GM18858 (cell line): ENCODE data around the gene ITGAE.

Experiments
- ATAC-seq: cut with Tn5 transposase; IDR thresholded peaks from one replicate; pipeline ENCODE4 v1.9.1; 2021; ENCODE audit not compliant: unreplicated experiment

The ITGAE gene

DNA sequence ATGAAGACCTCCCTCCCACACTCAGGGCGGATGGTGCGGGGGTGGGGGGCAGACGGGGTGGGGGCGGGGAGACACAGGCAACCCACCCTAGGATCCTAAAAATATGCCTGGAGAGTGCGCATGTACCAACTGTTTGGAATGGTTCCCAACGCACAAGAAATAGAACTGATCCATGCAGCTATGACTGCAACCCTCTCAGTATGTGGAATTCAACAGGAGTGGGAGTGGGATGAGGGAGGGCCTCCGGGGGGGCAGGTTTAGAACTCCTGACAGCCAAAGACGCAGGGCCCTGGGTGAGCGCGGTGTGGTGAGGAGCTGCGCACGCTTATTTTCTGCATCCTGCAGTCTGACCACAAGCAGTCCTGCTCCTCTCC, 103.9 kb downstream of the ITGAE start:
- no peak for ATAC-seq

DNA sequence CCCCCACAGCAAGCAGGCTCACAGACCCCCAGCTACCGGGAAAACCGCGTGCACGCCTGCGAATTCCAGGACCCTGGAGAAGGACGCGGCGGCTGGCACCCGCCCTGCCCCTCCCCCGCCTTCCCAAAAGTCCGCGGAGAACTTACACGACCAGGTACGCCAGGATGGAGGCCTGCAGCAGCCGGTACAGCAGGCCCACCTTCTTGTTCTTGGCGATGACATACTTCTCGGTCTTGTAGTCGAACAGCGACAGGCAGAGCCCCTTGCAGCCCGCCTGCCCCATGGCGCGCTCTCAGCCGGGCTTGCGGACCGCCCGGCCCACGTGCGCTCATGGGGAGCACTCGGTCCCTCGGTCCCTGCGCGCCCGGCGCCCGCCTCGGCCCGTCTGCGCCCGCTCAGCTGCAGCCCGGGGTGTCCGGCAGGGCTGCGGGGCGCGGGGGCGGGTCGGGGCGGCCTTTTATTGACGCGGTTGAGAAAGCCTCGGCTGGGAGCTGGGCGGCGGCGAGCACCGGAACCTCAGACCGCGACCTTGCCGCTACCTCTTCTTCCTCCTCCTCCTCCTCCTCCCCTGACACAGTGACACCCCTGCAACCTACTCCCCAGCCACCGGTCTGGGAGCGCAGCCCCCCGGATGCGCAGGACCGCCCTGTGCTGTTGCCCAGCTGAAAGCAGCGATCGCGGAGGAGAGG, 105.1 kb downstream of the ITGAE start, which contains the start of gene P2RX5:
Gene P2RX5 (minus strand): TSS at position 433 of the 689 bp plus-strand sequence. CDS start 150 bp downstream, at position 283.
- ATAC-seq = no peak

- no peak for ATAC-seq
Observed at GRCh38 chr17:3695129-3695722, 105.8 kb downstream of the ITGAE start.

DNA sequence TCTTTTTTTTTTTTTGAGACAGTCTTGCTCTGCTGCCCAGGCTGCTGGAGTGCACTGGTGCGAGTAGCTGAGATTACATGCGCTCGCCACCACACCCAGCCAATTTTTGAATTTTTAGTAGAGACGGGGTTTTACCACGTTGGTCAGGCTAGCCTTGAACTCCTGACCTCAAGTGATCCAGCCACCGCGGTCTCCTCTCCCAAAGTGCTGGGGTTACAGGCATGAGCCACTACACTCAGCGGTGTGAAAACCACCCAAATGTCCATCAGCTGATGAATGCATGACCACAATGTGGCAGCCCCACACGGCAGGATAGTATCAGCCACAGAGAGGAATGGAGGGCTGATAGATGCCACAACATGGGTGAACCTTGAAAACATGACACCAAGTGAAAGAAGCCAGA, 107.2 kb downstream of the ITGAE start:
- ATAC-seq = peak; percentile 43

GRCh38 chr17:3693141-3693540, 107.8 kb downstream of the ITGAE start:
- ATAC-seq = no peak

- no peak for ATAC-seq
Observed at GRCh38 chr17:3692346-3692745, 108.6 kb downstream of the ITGAE start.

GRCh38 chr17:3691617-3692067, 109.3 kb downstream of the ITGAE start:
- ATAC-seq = no peak

DNA sequence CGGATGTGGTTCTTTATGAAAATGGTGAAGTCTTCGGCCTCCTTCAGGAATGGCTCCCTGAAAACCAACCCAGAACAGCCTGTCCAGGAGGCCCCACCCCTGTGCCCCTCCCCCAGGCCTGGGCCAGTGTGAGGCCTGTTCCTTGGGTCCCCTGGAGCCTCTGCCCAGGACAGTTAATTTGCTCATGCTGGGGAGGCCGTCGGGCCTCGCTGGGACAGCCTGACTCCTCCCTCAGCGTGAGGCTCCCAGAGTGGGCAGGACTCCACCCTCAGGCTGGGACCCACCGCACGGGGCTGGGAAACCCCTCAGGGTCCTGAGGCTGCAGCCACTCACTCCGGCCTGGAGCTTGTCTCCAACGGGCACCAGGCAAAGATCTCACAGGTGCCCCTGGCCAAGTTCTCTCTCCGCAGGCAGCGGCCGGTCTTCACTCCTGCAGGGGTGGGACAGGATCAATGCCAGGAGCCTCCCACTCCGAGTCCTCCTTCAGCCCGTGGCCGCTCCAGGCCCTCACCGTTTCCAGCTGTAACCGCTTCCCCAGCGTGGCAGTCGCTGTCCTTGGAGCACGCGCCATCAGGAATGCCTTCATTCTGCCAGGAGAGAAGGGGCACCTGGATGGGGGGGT, 110.8 kb downstream of the ITGAE start:
- ATAC-seq = no peak

DNA sequence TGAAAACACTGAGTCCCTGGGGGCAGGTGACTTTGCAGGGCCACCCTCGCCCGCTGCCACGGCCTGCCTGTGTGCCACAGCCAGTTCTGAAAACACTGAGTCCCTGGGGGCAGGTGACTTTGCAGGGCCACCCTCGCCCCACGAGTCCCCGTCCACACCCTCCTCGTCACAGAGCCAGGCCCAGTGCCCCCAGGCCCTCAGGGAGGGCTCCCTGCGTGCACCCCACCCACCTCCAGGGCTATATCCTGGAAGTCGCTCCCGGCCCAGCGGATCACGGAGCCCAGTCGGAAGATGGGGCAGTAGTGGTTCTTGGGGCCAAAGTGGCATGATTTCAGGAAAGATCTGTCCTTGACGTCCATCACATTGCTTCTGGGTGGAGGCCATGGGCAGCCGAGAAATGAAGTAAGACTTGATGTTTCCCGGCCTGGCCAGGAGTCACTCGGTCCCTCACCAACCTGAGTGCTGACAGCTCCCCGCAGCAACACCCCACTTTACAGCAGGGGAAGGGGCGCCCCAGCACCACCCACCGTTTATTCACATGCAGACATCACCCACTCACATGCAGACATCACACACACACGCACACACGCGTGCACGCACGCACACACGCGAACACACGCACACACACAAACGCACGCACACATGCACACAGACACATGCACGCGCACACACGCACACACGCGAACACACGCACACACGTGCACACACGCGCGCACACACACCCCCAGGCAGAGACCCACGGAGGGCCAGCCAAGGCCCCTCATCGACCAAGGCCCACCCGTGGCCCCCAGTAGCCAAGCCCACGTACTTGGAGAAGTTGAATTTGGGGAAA, 111.5 kb downstream of the ITGAE start:
- ATAC-seq = no peak

DNA sequence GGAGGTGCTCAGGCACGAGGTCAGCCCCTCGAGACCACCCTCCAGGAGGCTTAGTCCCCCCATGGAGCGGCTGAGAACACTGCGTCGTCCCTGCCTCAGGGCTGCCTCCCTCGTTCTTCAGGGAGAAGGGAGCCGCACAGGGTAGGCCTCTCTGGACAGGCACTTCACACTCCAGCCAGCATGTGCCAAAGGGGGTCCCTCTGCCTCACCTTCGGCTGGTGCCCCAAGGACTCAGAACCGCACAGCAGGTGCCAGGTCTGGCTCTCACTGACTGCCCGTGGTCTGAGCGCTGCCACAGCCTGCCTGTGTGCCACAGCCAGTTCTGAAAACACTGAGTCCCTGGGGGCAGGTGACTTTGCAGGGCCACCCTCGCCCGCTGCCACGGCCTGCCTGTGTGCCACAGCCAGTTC, 112.1 kb downstream of the ITGAE start:
- ATAC-seq = no peak

GRCh38 chr17:3688027-3688553, 112.9 kb downstream of the ITGAE start:
- ATAC-seq = no peak

- no peak for ATAC-seq
Observed at GRCh38 chr17:3685174-3685573, 115.8 kb downstream of the ITGAE start.

DNA sequence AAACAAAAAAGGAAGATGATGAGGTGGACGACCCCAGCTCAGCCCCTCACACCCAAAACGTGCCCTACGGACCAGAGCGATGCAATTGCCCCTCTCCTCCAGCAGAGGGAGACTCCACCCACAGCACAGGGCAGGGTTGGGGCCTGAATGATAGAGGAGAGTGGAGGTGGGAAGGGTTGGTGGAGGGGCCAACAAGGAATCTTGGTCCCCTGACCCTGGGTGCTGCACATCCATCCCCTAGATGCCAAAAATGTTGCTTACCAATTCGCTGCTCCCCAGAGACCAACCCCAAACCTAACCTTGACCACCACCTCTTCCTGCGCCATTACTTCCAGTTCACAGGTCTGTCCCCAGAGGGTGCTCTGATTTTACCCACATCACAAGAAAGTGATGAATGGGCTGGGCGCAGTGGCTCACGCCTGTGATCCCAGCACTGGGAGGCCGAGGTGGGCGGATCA, 117.9 kb downstream of the ITGAE start:
- ATAC-seq = no peak

DNA sequence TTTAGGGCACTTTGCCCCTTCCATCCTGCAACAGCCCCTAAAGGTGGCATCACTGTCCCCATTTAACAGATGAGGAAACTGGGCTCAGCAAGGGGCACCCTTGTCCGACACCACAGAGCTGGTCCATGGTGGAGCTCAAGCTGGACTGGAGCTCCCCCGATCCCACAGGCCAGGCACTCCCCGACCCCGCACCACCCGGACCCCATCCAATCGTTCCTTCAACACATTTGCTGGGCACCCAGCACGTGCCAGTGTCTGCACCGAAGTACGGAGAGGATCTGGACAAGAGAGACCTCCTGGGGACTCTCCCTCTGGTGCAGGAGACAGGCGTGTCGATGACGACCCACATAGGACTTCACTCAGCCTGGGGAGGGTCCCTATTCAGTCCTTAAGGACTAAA, 119.0 kb downstream of the ITGAE start:
- no peak for ATAC-seq

DNA sequence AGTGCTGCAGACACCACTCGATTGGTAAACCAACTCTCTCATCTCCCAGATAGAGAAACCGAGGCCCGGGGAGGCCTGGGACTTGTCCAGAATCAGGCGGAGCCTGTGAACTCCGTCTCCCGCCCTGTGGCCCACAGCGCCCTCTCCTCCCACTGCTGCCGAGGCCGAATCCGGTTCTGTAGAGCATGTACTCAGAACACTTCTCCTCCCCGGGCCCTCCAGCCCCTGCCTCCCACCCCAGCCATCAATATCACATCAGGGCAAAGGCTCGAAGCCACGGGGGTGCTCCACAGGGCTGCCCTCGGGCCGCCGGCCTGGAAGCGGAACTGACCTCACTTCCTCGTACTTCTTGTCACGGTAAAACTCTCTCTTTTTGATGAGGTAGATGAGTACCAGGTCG, 119.4 kb downstream of the ITGAE start:
- no peak for ATAC-seq

GRCh38 chr17:3681057-3681456, 119.9 kb downstream of the ITGAE start:
- no peak for ATAC-seq

- no peak for ATAC-seq
Observed at GRCh38 chr17:3679531-3680126, 121.4 kb downstream of the ITGAE start.

- ATAC-seq = no peak
Observed at GRCh38 chr17:3678821-3679530, 122.0 kb downstream of the ITGAE start.

DNA sequence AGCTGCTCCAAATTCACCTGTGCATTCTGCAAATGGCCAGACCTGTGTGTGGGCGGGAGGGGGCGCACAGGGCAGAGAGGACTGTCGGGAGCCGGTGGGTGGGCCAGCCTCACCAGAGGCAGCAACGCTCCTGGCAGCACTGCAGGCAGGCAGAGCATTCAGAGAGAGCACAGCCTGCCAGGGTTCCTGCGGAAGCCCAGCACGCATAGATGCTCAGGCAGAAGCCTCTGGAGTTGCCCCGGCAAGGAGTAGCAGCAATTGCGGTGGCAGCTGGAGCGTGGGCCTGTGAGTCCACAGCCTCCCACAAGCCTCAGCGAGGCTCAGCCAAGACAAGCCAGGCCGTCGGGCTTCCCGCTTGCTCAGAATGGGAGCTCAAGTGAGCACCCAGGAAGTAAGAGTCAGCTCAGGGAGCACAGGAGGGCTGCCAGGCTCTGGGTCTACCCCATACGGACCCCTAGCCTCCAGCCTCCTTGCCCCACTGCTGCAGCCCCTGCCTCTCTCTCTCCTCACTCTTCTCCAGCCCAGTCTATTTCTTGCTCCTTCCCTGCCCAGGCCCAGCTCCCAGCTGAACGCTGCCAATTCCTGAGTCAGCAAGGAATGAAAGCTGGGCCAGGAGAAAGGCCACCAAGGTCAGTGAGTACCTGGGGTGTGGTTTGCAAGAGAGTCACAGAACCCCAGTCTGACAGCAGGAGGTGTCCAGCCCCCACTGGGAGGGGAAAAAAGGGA, 122.7 kb downstream of the ITGAE start:
- no peak for ATAC-seq
